Stimulated activated CD8-positive, alpha-beta memory T cell treated with anti-CD3 and anti-CD28 coated beads, Interleukin-12 subunit alpha, Interleukin-12 subunit beta, amount 100 ng/mL, for 4 hours (primary cell): Measurements from ENCODE around the gene PDE3B.
"Not testable (repeated sequence)": the region's sequence is repeated elsewhere in the genome, so short reads cannot be mapped to it uniquely, and the experiment has no call there.

Source experiments
- DNase-seq: peaks from one replicate; pipeline ENCODE4 v3.0.0-alpha.2; 2020; ENCODE audit warnings: low read depth

The PDE3B gene

GRCh38 chr11:14642453-14642852, 1.2 kb upstream of the PDE3B start:
- DNase-seq = no peak

GRCh38 chr11:14642873-14643696, 519 bp upstream of the PDE3B start:
- DNase-seq = no peak

- DNase-seq = peak; percentile 24
Observed at GRCh38 chr11:14644226-14645014, 816 bp downstream of the PDE3B start.

GRCh38 chr11:14645015-14645912, 1.7 kb downstream of the PDE3B start:
- no peak for DNase-seq

GRCh38 chr11:14645985-14646900, 2.6 kb downstream of the PDE3B start:
- DNase-seq = no peak

- DNase-seq = no peak
Observed at GRCh38 chr11:14650064-14650463, 6.5 kb downstream of the PDE3B start.

GRCh38 chr11:14653090-14653489, 9.5 kb downstream of the PDE3B start:
- no peak for DNase-seq

GRCh38 chr11:14655435-14655834, 11.8 kb downstream of the PDE3B start:
- no peak for DNase-seq

GRCh38 chr11:14656536-14657457, 13.2 kb downstream of the PDE3B start:
- no peak for DNase-seq

GRCh38 chr11:14657841-14658240, 14.2 kb downstream of the PDE3B start:
- no peak for DNase-seq

- not testable (repeated sequence) for DNase-seq
Observed at GRCh38 chr11:14664926-14665325, 21.3 kb downstream of the PDE3B start.

- DNase-seq = not testable (repeated sequence)
Observed at GRCh38 chr11:14667329-14667728, 23.7 kb downstream of the PDE3B start.

- no peak for DNase-seq
Observed at GRCh38 chr11:14668731-14669301, 25.2 kb downstream of the PDE3B start.

- no peak for DNase-seq
Observed at GRCh38 chr11:14669499-14669898, 25.9 kb downstream of the PDE3B start.

GRCh38 chr11:14669958-14670357, 26.4 kb downstream of the PDE3B start:
- no peak for DNase-seq

GRCh38 chr11:14672635-14673034, 29.0 kb downstream of the PDE3B start:
- no peak for DNase-seq

GRCh38 chr11:14673421-14673820, 29.8 kb downstream of the PDE3B start:
- no peak for DNase-seq

GRCh38 chr11:14673824-14674405, 30.3 kb downstream of the PDE3B start:
- DNase-seq = no peak

- DNase-seq = no peak
Observed at GRCh38 chr11:14676068-14676467, 32.5 kb downstream of the PDE3B start.
